MV-4-11 (cell line): Measurements from ENCODE around the gene NAP1L1.

Experiments
- DNase-seq: peaks from one replicate; lab custom pipeline; 2025; lab: John Stamatoyannopoulos, UW

The NAP1L1 gene, protein sequence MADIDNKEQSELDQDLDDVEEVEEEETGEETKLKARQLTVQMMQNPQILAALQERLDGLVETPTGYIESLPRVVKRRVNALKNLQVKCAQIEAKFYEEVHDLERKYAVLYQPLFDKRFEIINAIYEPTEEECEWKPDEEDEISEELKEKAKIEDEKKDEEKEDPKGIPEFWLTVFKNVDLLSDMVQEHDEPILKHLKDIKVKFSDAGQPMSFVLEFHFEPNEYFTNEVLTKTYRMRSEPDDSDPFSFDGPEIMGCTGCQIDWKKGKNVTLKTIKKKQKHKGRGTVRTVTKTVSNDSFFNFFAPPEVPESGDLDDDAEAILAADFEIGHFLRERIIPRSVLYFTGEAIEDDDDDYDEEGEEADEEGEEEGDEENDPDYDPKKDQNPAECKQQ

DNA sequence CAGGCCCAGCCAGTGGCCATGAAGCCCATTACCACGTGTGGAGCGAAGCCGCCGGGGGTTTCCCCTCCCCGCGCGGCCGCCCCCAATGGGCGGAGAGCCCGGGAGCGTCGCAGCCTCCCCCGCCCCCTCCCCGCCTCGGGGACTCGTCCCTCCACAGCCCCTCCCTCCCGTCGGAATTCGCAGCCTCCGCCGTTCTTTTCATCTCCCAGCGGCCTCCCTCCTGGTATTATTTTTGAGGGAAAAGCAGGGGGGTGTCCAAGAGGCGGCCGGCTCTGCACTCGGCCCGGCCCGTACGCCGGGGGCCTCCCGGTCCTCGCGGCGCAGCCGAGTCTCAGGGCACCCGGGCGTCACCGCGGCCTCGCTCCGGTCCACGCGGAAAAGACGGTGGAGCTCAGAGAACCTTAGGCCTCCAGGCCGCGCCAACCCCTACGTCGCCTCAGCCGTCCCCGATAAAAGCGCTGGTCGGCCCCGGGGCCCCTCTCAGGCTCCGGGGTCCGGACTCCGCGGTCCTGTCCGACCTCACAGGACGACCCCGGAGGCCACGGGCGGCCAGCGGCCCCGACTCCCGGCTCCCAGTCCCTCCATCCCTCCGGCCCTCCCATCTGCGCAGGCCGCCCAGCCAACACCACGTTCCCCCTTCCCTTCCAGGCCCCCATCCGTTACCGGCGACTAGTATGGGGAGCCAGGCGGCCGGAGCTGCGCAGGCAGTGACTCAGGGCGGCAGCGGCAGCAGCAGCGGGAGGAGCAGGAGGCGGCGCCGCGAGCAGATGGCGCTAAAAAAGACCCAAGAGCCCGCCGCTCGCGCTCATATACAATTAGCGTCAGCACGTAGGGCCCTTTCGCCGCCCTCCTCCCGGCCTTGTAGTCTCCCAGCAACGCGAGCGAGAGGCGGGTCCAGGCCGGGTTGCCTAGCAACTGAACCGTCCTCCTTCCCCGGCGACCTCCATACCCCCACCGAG, at the start of gene NAP1L1:
TSS of gene NAP1L1 (minus strand) at position 782 of the 959 bp plus-strand sequence. CDS start 10,466 bp downstream, outside the sequence.
- DNase-seq = peak; percentile 97

DNA sequence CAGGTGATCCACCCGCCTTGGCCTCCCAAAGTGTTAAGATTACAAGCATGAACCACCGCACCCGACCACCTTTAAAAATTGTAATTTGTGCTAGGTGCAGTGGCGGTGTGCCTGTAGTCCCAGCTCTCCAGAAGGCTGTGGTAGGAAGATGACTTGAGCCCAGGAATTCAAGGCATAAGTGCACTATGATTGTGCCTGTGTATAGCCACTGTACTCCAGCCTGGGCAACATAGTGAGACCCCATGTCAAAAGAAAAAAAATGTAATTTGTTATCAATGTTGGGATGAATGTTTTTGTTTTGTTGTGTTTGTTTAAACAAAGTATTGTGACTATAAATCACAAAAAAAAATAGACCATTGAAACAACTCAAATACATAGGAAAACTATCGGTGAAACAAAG, 43.1 kb upstream of the NAP1L1 start:
- no peak for DNase-seq

DNA sequence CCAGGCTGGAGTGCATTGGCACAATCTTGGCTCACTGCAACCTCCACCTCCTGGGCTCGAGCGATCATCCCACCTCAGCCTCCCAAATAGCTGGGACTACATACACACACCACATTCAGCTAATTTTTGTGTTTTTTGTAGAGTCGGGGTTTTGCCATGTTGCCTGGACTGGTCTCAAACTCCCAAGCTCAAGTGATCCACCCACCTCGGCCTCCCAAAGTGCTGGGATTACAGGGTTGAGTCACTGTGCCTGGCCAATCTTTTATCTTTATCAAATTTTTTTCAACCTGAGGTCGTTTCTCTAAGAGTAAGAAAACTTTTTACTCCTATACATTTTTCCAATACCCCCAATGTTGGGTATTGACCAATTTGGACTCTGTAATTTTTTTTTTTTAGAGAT, 40.0 kb upstream of the NAP1L1 start:
- DNase-seq = no peak

DNA sequence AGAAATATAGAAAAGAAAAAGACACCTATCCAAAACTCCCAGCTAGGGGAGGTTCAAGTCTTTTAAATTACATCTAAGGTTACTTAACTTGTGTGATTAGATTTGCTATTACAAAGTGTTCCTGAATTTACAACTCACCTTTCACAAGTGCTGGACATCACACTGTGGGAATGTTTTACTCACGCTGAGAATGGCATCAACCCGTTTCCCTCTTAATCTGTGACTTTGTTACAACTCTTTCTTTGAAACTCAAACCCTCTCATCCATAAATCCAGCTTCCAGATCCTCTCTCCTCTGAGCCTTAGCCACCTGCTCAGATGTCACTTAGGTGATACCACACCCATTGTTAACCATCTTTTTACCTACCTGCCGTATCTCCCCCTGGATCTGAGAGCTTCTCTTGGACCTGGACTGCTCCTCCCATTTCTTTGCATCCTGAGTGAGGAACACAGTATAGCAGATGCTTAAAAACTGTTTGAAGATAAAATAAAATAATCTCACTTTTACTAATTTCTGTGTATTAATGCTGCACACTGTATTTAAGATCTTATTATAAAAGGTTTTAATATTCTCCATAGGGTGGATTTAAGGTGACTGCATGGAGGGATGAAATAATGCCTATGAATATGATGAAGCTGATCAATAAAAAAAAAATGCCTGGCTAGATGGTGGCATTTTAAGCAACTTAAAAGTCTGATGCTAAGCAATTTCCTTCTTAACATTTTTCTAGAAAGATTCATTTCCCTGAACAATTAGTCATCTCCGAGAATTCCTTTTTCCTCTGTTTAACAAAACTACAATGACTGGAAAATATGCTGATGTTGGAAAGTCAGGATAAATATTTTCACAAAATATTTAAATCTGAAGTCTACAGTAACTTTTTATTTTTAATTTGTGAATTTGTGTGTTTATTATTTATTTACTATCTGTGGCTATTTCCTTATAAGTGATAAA, 39.1 kb upstream of the NAP1L1 start:
- DNase-seq = no peak

DNA sequence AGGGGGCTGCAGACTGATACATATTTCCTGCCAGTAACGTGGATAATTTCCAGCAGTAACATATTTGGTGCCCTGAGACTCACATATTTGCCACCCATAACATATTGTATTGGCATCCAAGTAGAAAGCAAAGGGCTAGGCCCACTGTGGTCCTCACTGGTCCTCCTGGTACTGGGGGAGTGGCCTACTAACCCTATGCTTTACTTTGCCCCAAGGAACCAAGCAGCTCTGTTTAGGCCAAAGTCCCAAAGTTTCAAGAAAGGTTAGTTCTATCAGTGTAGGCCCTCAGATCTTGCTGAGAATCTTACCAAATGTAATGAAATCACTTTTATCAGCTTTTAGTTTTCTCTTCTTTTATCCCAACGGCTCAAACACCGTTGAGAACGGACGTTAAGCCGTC, 35.4 kb upstream of the NAP1L1 start:
- DNase-seq = no peak

DNA sequence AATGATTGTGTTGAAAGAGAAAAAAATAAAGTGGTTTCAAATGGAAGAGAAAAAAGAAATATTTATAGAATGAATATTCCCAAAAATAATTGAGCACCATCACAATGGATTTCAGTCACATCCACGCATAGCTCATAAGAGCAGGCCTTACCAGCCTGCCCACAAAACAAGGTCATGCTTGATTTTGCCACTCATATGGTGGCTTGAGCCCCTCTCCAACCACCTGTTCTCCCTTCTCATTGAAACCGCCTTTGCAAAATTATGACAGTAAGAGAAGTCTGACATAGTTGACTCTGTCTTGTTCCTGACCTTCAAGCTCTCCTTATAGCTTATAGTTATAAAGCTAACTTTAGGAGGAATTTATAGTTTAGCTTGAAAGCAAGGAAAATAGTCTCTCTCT, 33.3 kb upstream of the NAP1L1 start:
- DNase-seq = no peak

DNA sequence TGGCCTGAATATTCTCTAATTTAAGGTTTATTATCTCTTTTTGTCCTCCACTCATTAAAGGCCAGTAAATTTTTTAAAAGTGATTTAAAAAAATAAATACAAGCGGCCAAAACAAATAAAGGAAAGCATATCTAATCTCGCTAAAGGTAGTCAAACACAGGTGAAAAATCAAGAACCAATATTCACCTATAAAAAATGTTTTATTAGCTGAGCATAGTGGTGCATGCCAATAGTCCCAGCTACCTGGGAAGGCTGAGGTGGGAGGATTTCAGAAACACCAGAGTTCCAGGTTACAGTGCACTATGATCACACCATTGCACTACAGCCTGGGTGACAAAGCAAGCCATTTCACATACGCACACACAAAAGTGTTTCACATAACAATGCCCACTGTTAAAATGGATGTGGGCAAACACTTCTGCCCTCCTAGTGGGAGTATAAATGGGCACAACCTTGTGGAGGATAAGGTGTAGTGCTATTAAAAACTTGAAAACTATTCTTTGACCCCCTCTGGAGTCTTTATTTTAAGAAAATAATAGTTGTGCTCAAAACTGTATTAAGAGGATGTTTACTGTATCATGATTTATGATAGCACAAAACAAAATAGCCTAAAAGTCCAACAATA, 32.7 kb upstream of the NAP1L1 start:
- DNase-seq = no peak

DNA sequence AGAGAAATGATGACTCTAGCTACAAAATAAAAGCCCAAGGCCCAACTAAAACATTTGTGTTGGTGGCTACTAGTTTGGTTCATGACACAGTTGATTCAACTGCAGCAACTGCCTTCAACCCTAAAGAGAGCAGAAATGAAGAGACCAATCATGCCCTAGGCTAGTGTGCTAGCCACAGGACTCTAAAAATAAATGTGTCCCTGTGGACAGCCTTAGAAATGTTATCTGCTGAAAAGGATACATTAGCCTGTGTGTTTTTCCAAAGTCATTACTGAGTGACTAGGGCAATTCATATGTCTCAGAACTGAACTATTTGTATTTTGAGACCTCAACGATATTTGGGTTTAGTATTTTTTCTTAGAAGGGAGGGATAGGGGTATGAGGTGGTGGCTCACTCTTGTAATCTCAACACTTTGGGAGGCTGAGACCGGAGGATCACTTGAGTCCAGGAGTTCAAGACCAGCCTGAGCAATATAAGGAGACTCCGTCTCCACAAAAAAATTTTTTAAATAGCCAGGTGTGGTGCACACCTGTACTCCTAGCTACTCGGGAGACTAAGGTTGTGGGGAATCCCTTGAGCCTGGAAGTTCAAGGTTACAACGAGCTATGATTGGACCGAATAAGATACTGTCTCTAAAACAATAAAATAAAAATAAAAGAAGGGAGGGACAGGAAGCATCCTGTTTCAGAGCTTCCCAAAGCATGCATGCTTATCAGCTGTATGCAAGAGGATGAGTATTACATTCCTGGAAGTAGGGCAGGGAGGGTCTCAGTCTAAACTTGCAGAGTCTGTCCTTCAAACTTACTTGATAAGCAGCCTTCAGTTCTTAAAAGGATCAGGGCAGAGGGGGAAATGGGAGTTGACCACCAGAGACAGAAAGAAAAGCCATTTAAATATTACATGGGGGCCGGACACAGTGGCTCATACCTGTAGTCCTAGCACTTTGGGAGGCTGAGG, 29.6 kb upstream of the NAP1L1 start:
- no peak for DNase-seq

DNA sequence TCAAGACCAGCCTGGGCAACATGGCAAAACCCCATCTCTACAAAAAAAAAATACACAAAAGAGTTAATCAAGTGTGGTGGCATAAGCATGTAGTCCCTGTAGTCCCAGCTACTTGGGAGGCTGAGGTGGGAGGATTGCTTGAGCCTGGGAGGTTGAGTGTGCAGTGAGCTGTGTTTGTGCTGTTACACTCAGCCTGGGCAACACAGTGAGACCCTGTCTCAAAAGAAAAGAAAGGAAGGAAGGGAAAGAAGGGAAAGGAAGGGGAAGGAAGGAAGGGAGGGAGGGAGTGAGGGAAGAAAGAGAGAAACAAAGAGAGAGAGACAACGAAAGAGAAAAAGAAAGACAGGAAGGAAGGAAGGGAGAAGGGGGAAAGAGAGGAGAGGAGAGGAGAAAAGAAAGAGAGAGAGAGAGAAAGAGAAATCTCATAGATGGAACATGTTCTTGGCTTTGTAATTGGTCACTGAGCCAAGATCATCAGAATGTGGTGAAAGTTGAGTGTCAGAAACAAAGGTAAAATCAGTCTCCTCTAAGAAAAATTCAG, 26.8 kb upstream of the NAP1L1 start:
- DNase-seq = no peak

DNA sequence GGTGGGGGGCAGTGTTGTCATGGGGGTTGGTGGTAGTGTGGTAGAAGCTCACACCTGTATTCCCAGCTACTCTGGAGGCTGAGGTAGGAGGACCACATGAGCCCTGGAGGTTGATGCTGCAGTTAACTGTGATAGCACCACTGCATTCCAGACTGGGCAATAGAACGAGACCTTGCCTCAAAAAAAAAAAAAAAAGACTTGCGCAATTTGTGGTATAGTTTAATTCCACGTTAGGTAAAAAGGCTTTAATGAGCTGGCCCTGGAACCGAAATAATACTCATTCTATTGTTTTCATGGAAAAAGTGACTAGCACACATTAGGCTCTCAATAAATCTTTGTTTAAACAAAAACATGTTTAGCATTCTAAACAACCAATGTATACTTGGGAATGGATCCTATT, 25.4 kb upstream of the NAP1L1 start:
- peak; percentile 37 for DNase-seq

DNA sequence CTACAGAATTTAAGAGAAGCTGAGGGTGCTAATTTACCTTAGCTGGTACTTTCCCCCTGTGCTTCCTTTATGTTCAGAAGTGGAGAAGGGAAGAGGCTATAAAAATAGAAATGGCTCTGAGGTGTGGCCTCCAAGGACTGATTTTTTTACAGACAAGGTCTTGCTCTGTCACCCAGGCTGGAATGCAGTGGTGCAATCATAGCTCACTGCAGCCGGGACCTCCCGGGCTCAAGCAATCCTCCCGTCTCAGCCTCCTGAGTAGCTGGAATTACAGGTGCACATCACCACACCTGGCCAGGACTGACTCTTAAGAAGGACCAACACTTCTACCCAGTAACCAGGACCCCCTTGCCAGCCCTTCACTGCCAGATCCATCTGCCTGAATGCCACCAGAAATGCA, 23.9 kb upstream of the NAP1L1 start:
- DNase-seq = no peak

DNA sequence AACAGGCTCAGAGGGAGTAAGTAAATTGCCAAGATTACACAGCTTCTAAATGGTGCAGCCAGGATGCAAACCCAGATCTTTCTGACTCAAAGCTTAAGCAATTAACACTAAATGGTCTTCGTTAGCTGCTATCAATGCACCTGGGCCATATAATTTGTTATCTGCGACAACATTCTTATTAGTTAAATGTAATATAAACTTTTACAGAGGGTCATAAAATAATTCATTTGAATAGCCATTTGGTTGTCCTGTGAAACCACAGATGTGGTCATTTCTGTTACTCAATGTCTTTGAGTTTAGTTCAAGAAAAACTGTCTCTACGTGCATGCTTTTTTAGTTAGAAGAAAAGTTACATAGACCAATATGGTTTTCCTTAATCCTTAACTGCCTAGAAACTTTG, 22.1 kb upstream of the NAP1L1 start:
- DNase-seq = no peak

DNA sequence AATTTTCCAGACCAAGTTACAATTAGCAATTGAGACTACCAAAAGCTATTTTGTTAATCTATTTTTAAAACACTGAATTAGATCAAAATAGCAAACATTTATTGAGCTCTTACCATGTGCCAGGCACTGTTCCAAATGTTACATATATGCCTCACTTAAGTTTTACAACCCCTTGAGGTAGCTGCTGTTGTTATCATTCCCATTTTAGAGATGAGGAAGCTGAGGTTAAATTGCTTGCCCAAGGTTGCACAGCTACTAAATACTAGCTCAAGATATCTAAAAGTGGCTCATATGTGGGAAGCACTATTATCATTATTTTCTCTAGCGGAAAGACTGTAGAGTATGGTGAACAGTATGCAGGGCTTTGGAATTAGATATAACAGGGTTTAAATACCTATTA, 19.5 kb upstream of the NAP1L1 start:
- no peak for DNase-seq

DNA sequence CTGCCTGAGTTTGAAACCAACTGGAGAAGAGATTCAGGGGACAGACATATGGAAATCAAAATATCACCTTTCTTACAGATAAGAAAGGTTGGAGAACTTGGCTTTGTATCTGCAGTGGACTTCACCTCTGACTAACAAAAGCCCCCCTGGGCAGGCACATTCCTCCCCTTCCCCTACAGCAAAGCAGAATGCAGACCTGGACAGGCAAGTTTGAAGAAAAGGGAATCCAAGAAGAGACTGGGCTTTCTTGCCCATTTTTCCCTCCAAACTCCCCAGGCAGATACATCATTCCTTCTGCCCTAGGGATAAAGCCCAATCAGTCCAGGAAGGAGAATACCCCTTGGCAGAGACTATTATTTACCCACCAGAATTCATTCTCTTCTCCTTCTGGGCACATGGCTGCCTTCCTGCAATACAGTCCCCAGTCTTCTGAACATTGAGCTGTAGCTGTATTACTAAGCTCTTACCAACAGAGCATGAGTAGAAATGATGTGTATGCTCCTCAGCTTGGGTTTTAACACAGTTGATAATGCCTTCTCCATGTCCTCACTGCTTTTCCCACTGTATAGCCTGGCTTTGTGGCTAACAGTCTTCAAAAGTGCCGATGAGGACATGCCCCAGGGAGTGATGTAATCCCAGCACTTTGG, 17.4 kb upstream of the NAP1L1 start:
- no peak for DNase-seq

DNA sequence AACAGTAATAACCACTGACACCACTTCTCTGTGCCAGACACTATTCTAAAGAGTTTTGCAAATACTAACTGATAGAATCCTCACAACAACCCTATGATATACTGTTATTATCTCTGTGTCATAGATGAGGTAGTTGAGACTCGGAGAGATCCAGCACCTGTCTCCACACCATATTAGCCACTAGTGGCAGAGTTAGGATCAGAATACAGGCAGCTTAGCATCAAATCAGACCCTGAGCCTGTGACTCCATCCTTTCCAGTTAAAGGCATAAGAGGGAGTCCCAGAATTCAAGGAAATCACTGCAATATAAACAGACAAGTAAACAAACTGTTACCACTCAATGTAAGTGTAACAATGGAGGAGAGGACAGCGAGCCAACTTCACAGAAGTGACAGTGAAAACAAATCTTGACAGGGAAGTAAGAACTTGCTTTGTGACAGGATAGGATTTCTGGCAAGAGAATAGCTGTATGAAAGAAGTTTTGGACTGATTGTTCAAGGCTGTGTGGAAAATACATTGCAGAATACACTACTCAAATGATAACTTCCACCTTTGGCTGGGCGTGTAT, 11.7 kb upstream of the NAP1L1 start:
- no peak for DNase-seq

DNA sequence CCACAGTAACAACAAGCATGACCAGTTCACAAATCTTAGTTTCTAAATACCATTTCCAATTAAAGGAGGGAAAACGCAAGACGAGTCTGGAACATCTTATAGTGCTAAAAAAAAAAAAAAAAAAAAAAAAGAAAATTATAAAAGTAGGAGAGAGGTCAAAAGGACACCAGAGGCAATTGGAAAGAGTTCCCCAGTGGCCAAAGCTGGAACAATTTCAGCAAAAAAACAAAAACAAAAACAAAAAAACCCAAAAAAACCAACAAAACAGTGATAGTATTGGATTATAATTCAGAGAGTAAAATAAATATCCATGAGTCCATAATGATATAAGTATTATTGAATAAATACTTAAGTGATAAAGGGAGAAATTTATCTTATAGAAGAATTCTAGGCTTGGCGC, 10.3 kb upstream of the NAP1L1 start:
- no peak for DNase-seq

DNA sequence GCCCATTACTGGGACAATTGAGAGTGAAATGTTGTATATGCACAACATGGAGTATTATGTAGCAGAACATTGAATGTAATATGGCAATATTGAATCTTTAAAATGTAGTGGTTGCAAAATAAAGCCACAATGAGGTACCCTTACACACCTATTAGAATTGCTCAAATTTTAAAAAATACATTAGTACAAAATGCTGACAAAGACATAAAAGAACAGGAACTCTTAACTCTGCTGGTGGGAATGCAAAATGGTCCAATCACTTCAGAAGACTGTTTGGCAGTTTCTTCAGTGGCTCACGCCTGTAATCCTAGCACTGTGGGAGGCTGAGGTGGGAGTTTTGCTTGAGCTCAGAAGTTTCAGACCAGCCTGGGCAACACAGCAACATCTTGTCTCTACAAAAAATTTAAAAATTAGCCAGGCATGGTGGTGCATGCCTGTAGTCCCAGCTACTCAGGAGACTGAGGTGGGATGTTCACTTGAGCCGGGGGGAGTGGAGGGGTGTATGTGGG, 6.8 kb upstream of the NAP1L1 start:
- no peak for DNase-seq

DNA sequence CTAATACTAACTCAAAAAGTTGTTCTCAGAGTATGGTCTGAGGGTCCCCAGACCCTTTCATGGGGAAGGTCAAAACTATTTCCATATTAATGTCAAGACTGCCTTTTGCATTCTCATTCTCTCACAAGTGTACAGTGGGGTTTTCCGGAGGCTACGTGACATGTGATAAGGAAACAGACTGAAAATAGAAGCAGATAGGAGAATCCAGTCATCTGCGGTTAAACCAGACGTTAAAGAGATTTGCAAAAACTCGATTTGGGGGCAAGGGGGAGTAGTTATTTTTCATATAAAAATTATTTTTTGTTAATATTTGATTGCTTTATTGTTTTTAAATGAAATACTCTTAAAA, 1.0 kb upstream of the NAP1L1 start:
- peak; percentile 32 for DNase-seq
